BLaER1 treated with 17β-estradiol and CSF1 and Interleukin-3, amounts not matched to agents 10 nM and 100 nM (cell line): ENCODE measurements around the gene DYRK1B.

Source experiments
- H3K27ac ChIP-seq, 11 experiments: shearing (Covaris generic); formaldehyde crosslinking; 2 replicates each; pipeline ENCODE4 v1.8.1; 2022
- H3K27me3 ChIP-seq, 11 experiments: shearing (Covaris generic); formaldehyde crosslinking; 2 replicates each; pipeline ENCODE4 v1.8.1; 2022
- H3K36me3 ChIP-seq, 11 experiments: shearing (Covaris generic); formaldehyde crosslinking; 2 replicates each; pipeline ENCODE4 v1.8.1; 2022
- H3K4me1 ChIP-seq, 10 experiments: shearing (Covaris generic); formaldehyde crosslinking; 2 replicates each; pipeline ENCODE4 v1.8.1; 2022
- H3K4me2 ChIP-seq, 11 experiments: shearing (Covaris generic); formaldehyde crosslinking; 2 replicates each; pipeline ENCODE4 v1.8.1; 2022
- H3K4me3 ChIP-seq, 10 experiments: shearing (Covaris generic); formaldehyde crosslinking; 2 replicates each; pipeline ENCODE4 v1.8.1; 2022
- H3K9ac ChIP-seq, 11 experiments: shearing (Covaris generic); formaldehyde crosslinking; 2 replicates each; pipeline ENCODE4 v1.8.1; 2022
- H3K9me3 ChIP-seq, 11 experiments: shearing (Covaris generic); formaldehyde crosslinking; replicated peaks in 1 of 11; 2 replicates each; pipeline ENCODE4 v1.8.1; 2022
- H4K20me1 ChIP-seq, 11 experiments: shearing (Covaris generic); formaldehyde crosslinking; 2 replicates each; pipeline ENCODE4 v1.8.1; 2022
- Cebpa-rat ChIP-seq, 11 experiments: shearing (Covaris generic); IDR thresholded peaks; 2 replicates each; pipeline ENCODE4 v1.8.1; 2022

Gene DYRK1B

GRCh38 chr19:39824143-39825092 lies 9.5 kb downstream of the DYRK1B start:
- Histone ChIP-seq H3K27me3 (no peaks in the 10 kb centered on the region), H3K4me3 (peak overlapping the region; percentile 63 to 79 (median 68)), H3K9me3 (no peaks in the 10 kb centered on the region), H3K4me2 (peak overlapping the region; percentile 62 to 86 (median 73)), H3K36me3 (peaks cover 26 to 49% (median 39%) of the 10 kb centered on the region in 11 experiments; a peak in 21 of 22 replicates), H3K4me1 (peaks cover 7 to 29% (median 18%) of the 10 kb centered on the region in 10 experiments; a peak in 18 of 20 replicates), H4K20me1 (peaks cover 0 to 33% (median 19%) of the 10 kb centered on the region in 11 experiments; a peak in 17 of 22 replicates), H3K9ac (peak overlapping the region; percentile 53 to 78 (median 75); a peak in 21 of 22 replicates), H3K27ac (peak overlapping the region in 9 of 11 experiments; percentile 26 to 55 (median 36); a peak in 13 of 22 replicates)
- TF ChIP-seq Cebpa-rat (IDR thresholded peaks at IDR 0.05) = no peak

- H3K4me1 ChIP-seq = peaks cover 6 to 26% (median 14%) of the 10 kb centered on the region in 10 experiments; a peak in 18 of 20 replicates
- peaks cover 24 to 42% (median 34%) of the 10 kb centered on the region in 11 experiments; a peak in 21 of 22 replicates for H3K36me3 ChIP-seq
- peak overlapping the region; percentile 53 to 78 (median 75); a peak in 20 of 22 replicates for H3K9ac ChIP-seq
- H4K20me1 ChIP-seq = peaks cover 0 to 28% (median 13%) of the 10 kb centered on the region in 11 experiments; a peak in 15 of 22 replicates
- peak overlapping the region; percentile 62 to 86 (median 73) for H3K4me2 ChIP-seq
- H3K27ac ChIP-seq = peak overlapping the region in 2 of 11 experiments; percentile 30 to 55; a peak in 4 of 22 replicates
- peak overlapping the region; percentile 63 to 79 (median 68) for H3K4me3 ChIP-seq
- H3K9me3 ChIP-seq = no peaks in the 10 kb centered on the region
- no peaks in the 10 kb centered on the region for H3K27me3 ChIP-seq
- TF ChIP-seq Cebpa-rat (IDR thresholded peaks at IDR 0.05) = no peak
Observed at GRCh38 chr19:39823686-39824085, 10.3 kb downstream of the DYRK1B start.

GRCh38 chr19:39820696-39821095 lies 13.3 kb downstream of the DYRK1B start:
- no peak overlapping the region for H3K4me2 ChIP-seq
- peaks cover 4 to 22% (median 12%) of the 10 kb centered on the region in 10 experiments; a peak in 15 of 20 replicates for H3K4me1 ChIP-seq
- no peaks in the 10 kb centered on the region for H3K27me3 ChIP-seq
- H3K36me3 ChIP-seq = peaks cover 6 to 17% (median 8%) of the 10 kb centered on the region in 11 experiments; a peak in 18 of 22 replicates
- no peaks in the 10 kb centered on the region for H3K9me3 ChIP-seq
- no peak overlapping the region for H3K9ac ChIP-seq
- no peak overlapping the region for H3K27ac ChIP-seq
- H3K4me3 ChIP-seq = no peak overlapping the region
- H4K20me1 ChIP-seq = peaks cover 0 to 12% (median 0%) of the 10 kb centered on the region in 11 experiments; a peak in 5 of 22 replicates
- no peak for TF ChIP-seq Cebpa-rat (IDR thresholded peaks at IDR 0.05)

- H3K9ac ChIP-seq = no peak overlapping the region
- no peak for TF ChIP-seq Cebpa-rat (IDR thresholded peaks at IDR 0.05)
- H3K9me3 ChIP-seq = no peaks in the 10 kb centered on the region
- peaks cover 0 to 7% (median 0%) of the 10 kb centered on the region in 11 experiments; a peak in 5 of 22 replicates for H4K20me1 ChIP-seq
- no peak overlapping the region for H3K4me3 ChIP-seq
- no peak overlapping the region for H3K27ac ChIP-seq
- peaks cover 0 to 9% (median 0%) of the 10 kb centered on the region in 11 experiments; a peak in 5 of 22 replicates for H3K36me3 ChIP-seq
- H3K4me1 ChIP-seq = peaks cover 4 to 19% (median 10%) of the 10 kb centered on the region in 10 experiments; a peak in 15 of 20 replicates
- H3K27me3 ChIP-seq = no peaks in the 10 kb centered on the region
- no peak overlapping the region for H3K4me2 ChIP-seq
Observed at GRCh38 chr19:39819786-39820185, 14.2 kb downstream of the DYRK1B start.

GRCh38 chr19:39818626-39819097 lies 15.3 kb downstream of the DYRK1B start:
- no peak overlapping the region for H3K27ac ChIP-seq

GRCh38 chr19:39817888-39818561 lies 15.9 kb downstream of the DYRK1B start:
- Histone ChIP-seq H3K4me1 (peaks cover 0 to 13% (median 5%) of the 10 kb centered on the region in 10 experiments; a peak in 4 of 20 replicates), H3K9ac (no peak overlapping the region), H3K4me2 (no peak overlapping the region), H4K20me1 (peaks cover 0 to 7% (median 0%) of the 10 kb centered on the region in 11 experiments; a peak in 4 of 22 replicates), H3K27ac (no peak overlapping the region), H3K27me3 (no peaks in the 10 kb centered on the region), H3K4me3 (no peak overlapping the region), H3K36me3 (peaks cover 0 to 9% (median 0%) of the 10 kb centered on the region in 11 experiments; a peak in 5 of 22 replicates), H3K9me3 (no peaks in the 10 kb centered on the region)
- TF ChIP-seq Cebpa-rat (IDR thresholded peaks at IDR 0.05) = no peak

More at GRCh38 chr19:39818626-39819097, 15.3 kb downstream of the DYRK1B start:
- Histone ChIP-seq H3K9ac (no peak overlapping the region), H3K4me1 (peaks cover 2 to 17% (median 8%) of the 10 kb centered on the region in 10 experiments; a peak in 14 of 20 replicates), H3K36me3 (peaks cover 0 to 9% (median 0%) of the 10 kb centered on the region in 11 experiments; a peak in 5 of 22 replicates), H3K9me3 (no peaks in the 10 kb centered on the region), H3K27me3 (no peaks in the 10 kb centered on the region), H3K4me3 (no peak overlapping the region), H3K4me2 (0 out of 22 replicates have a peak overlapping the region, but pooled peaks of 1 of the 11 experiments have one; percentile 16), H4K20me1 (peaks cover 0 to 7% (median 0%) of the 10 kb centered on the region in 11 experiments; a peak in 5 of 22 replicates)
- no peak for TF ChIP-seq Cebpa-rat (IDR thresholded peaks at IDR 0.05)

- TF ChIP-seq Cebpa-rat (IDR thresholded peaks at IDR 0.05) = no peak
- H3K4me1 ChIP-seq = peaks cover 0 to 13% (median 3%) of the 10 kb centered on the region in 10 experiments; a peak in 2 of 20 replicates
- H3K9ac ChIP-seq = no peak overlapping the region
- no peaks in the 10 kb centered on the region for H3K9me3 ChIP-seq
- peaks cover 0 to 9% (median 0%) of the 10 kb centered on the region in 11 experiments; a peak in 5 of 22 replicates for H3K36me3 ChIP-seq
- H3K4me3 ChIP-seq = no peak overlapping the region
- no peak overlapping the region for H3K4me2 ChIP-seq
- peaks cover 0 to 3% (median 0%) of the 10 kb centered on the region in 11 experiments; a peak in 2 of 22 replicates for H4K20me1 ChIP-seq
- H3K27ac ChIP-seq = no peak overlapping the region
- no peaks in the 10 kb centered on the region for H3K27me3 ChIP-seq
Observed at GRCh38 chr19:39816287-39817048, 17.5 kb downstream of the DYRK1B start.
